ENCODE results near the gene RTN4.

The RTN4 gene

GRCh38 chr2:55038428-55038827 is 11.8 kb downstream of the RTN4 start:
- no peak for TF ChIP-seq CTCF (IDR thresholded peaks at IDR 0.05; ENCODE audit: extremely low read depth, insufficient read depth, missing control alignments)
- DNase-seq (ENCODE audit: low spot score), result no peak
- in situ Hi-C loops (cut with MboI; ENCODE audit: low pct_unique_long_range_greater_than_20kb, low sequenced_read_pairs, unreplicated experiment), result no loop called here

GRCh38 chr2:55035716-55036115 is 14.5 kb downstream of the RTN4 start:
- no peak for DNase-seq (ENCODE audit: low spot score)
- in situ Hi-C loops (cut with MboI; ENCODE audit: low pct_unique_long_range_greater_than_20kb, low sequenced_read_pairs, unreplicated experiment), result no loop called here
- no peak for TF ChIP-seq CTCF (IDR thresholded peaks at IDR 0.05; ENCODE audit: extremely low read depth, insufficient read depth, missing control alignments)

GRCh38 chr2:55033921-55034320 is 16.3 kb downstream of the RTN4 start:
- no peak for DNase-seq (ENCODE audit: low spot score)
- TF ChIP-seq CTCF (IDR thresholded peaks at IDR 0.05; ENCODE audit: extremely low read depth, insufficient read depth, missing control alignments), result no peak
- in situ Hi-C loops (cut with MboI; ENCODE audit: low pct_unique_long_range_greater_than_20kb, low sequenced_read_pairs, unreplicated experiment), result no loop called here

GRCh38 chr2:55033076-55033742 is 17.0 kb downstream of the RTN4 start:
- DNase-seq (ENCODE audit: low spot score), result no peak
- TF ChIP-seq CTCF (IDR thresholded peaks at IDR 0.05; ENCODE audit: extremely low read depth, insufficient read depth, missing control alignments), result no peak
- in situ Hi-C loops (cut with MboI; ENCODE audit: low pct_unique_long_range_greater_than_20kb, low sequenced_read_pairs, unreplicated experiment), result no loop called here

GRCh38 chr2:55031505-55031904 is 18.7 kb downstream of the RTN4 start:
- in situ Hi-C loops (cut with MboI; ENCODE audit: low pct_unique_long_range_greater_than_20kb, low sequenced_read_pairs, unreplicated experiment), result no loop called here

GRCh38 chr2:55030766-55031165 is 19.5 kb downstream of the RTN4 start:
- no peak for DNase-seq (ENCODE audit: low spot score)
- in situ Hi-C loops (cut with MboI; ENCODE audit: low pct_unique_long_range_greater_than_20kb, low sequenced_read_pairs, unreplicated experiment), result no loop called here
- TF ChIP-seq CTCF (IDR thresholded peaks at IDR 0.05; ENCODE audit: extremely low read depth, insufficient read depth, missing control alignments), result no peak

More at GRCh38 chr2:55031505-55031904, 18.7 kb downstream of the RTN4 start:
- DNase-seq (ENCODE audit: low spot score), result no peak
- no peak for TF ChIP-seq CTCF (IDR thresholded peaks at IDR 0.05; ENCODE audit: extremely low read depth, insufficient read depth, missing control alignments)

Data from GM13977 (cell line).